Hepatocyte (in vitro differentiated cells): ENCODE results near the gene PAX7. TPM values are rescaled to one million over a fixed set of nuclear protein-coding genes. Genes with fewer than 3 reads are reported as not detected.

ENCODE experiments used
- DNase-seq: peaks from one replicate; pipeline ENCODE4 v3.0.0-alpha.2; 2016; ENCODE audit warnings: low spot score
- H2AFZ ChIP-seq: fragments of 200-600 bp; sonication (generic); 2 replicates; pipeline ENCODE4 v1.6.0; 2016; ENCODE audit warnings: antibody characterized with exemption, mild to moderate bottlenecking
- H3K27ac ChIP-seq: fragments of 200-600 bp; sonication (generic); 2 replicates; pipeline ENCODE4 v1.5.1; 2016; ENCODE audit warnings: mild to moderate bottlenecking
- H3K27me3 ChIP-seq: fragments of 200-600 bp; sonication (generic); 2 replicates; pipeline ENCODE4 v1.6.1; 2016
- H3K36me3 ChIP-seq: fragments of 200-600 bp; sonication (generic); replicated peaks from 2 replicates; pipeline ENCODE4 v1.5.1; 2016; ENCODE audit warnings: low read depth; ENCODE audit not compliant: insufficient read depth
- H3K4me1 ChIP-seq: fragments of 200-600 bp; sonication (generic); 2 replicates; pipeline ENCODE4 v1.5.1; 2016; ENCODE audit warnings: mild to moderate bottlenecking, moderate library complexity; ENCODE audit not compliant: insufficient read depth
- H3K4me2 ChIP-seq: fragments of 200-600 bp; sonication (generic); 2 replicates; pipeline ENCODE4 v1.6.0; 2016
- H3K4me3 ChIP-seq: fragments of 200-600 bp; sonication (generic); 2 replicates; pipeline ENCODE4 v1.5.1; 2016; ENCODE audit warnings: mild to moderate bottlenecking
- H3K79me2 ChIP-seq: fragments of 200-600 bp; sonication (generic); 2 replicates; pipeline ENCODE4 v1.6.0; 2017; ENCODE audit warnings: mild to moderate bottlenecking
- H3K9me2 ChIP-seq: fragments of 200-600 bp; sonication (generic); replicated peaks from 2 replicates; pipeline ENCODE4 v1.6.0; 2017; ENCODE audit warnings: mild to moderate bottlenecking; ENCODE audit not compliant: insufficient read depth
- H3K9me3 ChIP-seq: fragments of 200-600 bp; sonication (generic); 2 replicates; pipeline ENCODE4 v1.5.1; 2016; ENCODE audit warnings: low read depth, mild to moderate bottlenecking
- H4K20me1 ChIP-seq: fragments of 200-600 bp; sonication (generic); 2 replicates; pipeline ENCODE4 v1.6.0; 2016; ENCODE audit warnings: mild to moderate bottlenecking; ENCODE audit not compliant: insufficient read depth, poor library complexity, severe bottlenecking
- EZH2 ChIP-seq: fragments of 200-600 bp; sonication (generic); IDR thresholded peaks from 2 replicates; pipeline ENCODE4 v1.6.1; 2016; ENCODE audit warnings: antibody characterized with exemption, mild to moderate bottlenecking, borderline replicate concordance
- EZH2phosphoT487 ChIP-seq: fragments of 200-600 bp; sonication (generic); IDR thresholded peaks from one replicate; pipeline ENCODE4 v1.6.1; 2018; ENCODE audit warnings: antibody characterized with exemption, mild to moderate bottlenecking, low read depth, moderate library complexity; ENCODE audit not compliant: unreplicated experiment, severe bottlenecking
- WGBS: methylation state at CpG from one replicate; pipeline ENCODE4 v1.1.6; 2016; ENCODE audit warnings: low lambda C conversion rate; ENCODE audit errors: missing lambda C conversion rate; 5-methylcytosine and 5-hydroxymethylcytosine counted together
- polyA plus RNA-seq: library from polyadenylated mRNA; unstranded; fragments of >200 nt; fragmentation: Nextera tagmentation; extraction: Ambion mirVana; gene quantifications from 2 replicates; pipeline ENCODE4 v1.2.1, GENCODE V29; 2016
- total RNA-seq: library from RNA; depleted of rRNA; stranded (reverse); fragments of >200 nt; gene quantifications from 2 replicates; pipeline ENCODE4 v1.2.3, GENCODE V29; 2014
- TF ChIP-seq, protein P1 (sequence below): fragments of 200-600 bp; sonication (generic); IDR thresholded peaks from 2 replicates; pipeline ENCODE4 v1.5.1; 2016; ENCODE audit warnings: antibody characterized with exemption, mild to moderate bottlenecking; ENCODE audit not compliant: poor library complexity

PAX7 gene
- total and polyA plus RNA-seq, 2 experiments from 2014 or later = not detected

DNA sequence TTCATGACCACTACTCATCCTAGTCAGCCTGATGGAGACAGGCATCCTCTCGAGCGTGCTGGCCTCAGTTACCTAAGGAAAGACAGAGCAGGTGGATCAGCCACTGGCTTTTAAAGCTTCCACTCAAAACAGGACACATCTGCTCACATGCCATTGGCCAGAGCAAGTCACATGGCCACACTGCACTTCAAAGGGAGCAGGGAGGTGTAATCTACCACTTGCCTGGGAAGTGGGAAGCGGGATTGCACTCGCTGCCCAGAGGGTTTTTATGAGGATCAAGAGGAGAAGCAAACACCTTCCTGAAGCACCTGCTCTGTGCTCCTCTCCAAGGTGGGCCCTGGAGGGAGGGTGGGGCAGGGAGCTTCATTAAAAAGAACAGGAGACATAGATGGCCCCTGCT, 120.8 kb downstream of the PAX7 start:
- Histone ChIP-seq H3K4me2 (no peak overlapping the region), H2AFZ (no peak overlapping the region), H4K20me1 (no peaks in the 10 kb centered on the region), H3K9me2 (no peaks in the 10 kb centered on the region), H3K4me1 (no peaks in the 10 kb centered on the region), H3K27me3 (peaks cover 12% of the 10 kb centered on the region), H3K36me3 (no peaks in the 10 kb centered on the region), H3K79me2 (no peaks in the 10 kb centered on the region), H3K27ac (no peak overlapping the region), H3K4me3 (no peak overlapping the region), H3K9me3 (no peaks in the 10 kb centered on the region)
- TF ChIP-seq EZH2 (no peak), EZH2phosphoT487 (no peak)
- TF ChIP-seq, protein P1, sequence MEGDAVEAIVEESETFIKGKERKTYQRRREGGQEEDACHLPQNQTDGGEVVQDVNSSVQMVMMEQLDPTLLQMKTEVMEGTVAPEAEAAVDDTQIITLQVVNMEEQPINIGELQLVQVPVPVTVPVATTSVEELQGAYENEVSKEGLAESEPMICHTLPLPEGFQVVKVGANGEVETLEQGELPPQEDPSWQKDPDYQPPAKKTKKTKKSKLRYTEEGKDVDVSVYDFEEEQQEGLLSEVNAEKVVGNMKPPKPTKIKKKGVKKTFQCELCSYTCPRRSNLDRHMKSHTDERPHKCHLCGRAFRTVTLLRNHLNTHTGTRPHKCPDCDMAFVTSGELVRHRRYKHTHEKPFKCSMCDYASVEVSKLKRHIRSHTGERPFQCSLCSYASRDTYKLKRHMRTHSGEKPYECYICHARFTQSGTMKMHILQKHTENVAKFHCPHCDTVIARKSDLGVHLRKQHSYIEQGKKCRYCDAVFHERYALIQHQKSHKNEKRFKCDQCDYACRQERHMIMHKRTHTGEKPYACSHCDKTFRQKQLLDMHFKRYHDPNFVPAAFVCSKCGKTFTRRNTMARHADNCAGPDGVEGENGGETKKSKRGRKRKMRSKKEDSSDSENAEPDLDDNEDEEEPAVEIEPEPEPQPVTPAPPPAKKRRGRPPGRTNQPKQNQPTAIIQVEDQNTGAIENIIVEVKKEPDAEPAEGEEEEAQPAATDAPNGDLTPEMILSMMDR = no peak
- WGBS = 52% methylated on average over 4 of the region's 4 CpGs
- DNase-seq = no peak

DNA sequence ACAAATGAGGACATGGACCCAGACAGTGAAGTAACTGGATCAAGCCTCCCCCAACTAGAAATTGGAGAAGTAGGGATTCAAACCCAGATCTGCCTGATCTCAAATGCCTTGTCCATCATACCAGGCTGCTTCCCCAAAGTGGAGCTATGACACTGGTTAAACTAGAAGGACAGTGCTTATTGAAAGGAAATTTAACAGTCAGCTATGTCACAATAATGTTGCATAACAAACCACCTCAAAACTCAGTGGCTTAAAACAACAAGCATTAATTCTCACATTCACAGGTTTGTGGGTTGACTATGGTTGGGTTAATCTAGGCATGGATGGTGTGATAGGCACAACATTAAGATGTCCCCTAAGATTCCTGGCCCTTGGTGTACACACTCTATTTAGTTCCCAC, 121.8 kb downstream of the PAX7 start:
- no peak overlapping the region for H3K27ac ChIP-seq
- no peak for DNase-seq
- no peaks in the 10 kb centered on the region for H3K79me2 ChIP-seq
- H4K20me1 ChIP-seq = no peaks in the 10 kb centered on the region
- no peak for TF ChIP-seq EZH2
- TF ChIP-seq, protein P1 = no peak
- no peak for TF ChIP-seq EZH2phosphoT487
- no peaks in the 10 kb centered on the region for H3K9me2 ChIP-seq
- H3K9me3 ChIP-seq = no peaks in the 10 kb centered on the region
- H3K27me3 ChIP-seq = peaks cover 12% of the 10 kb centered on the region
- H3K36me3 ChIP-seq = no peaks in the 10 kb centered on the region
- H3K4me2 ChIP-seq = no peak overlapping the region
- H3K4me3 ChIP-seq = no peak overlapping the region
- H2AFZ ChIP-seq = no peak overlapping the region
- H3K4me1 ChIP-seq = no peaks in the 10 kb centered on the region

DNA sequence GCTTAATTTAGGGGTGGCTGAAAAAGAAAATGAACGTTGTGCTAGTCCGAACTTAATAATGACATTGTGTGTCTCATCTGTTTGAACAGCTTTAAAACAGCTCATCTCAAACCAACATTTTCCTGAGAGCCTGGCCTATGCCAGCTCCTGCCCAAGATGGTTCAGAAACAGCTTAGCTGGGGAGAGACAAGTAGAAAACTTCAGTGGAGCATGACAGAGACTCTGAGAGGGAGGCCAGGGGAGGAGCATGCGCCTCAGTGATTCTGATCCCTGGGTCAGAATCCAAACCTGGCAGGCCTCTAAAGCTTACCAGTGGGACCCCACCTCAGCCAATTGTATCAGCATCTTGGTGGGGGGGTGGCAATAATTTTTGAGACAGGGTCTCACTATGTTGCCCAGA, 129.5 kb downstream of the PAX7 start:
- Histone ChIP-seq H3K27me3 (no peaks in the 10 kb centered on the region), H4K20me1 (no peaks in the 10 kb centered on the region), H3K27ac (no peak overlapping the region), H3K79me2 (no peaks in the 10 kb centered on the region), H3K9me2 (no peaks in the 10 kb centered on the region), H3K4me1 (no peaks in the 10 kb centered on the region), H3K9me3 (no peaks in the 10 kb centered on the region), H3K4me3 (no peak overlapping the region), H3K4me2 (no peak overlapping the region), H2AFZ (no peak overlapping the region), H3K36me3 (no peaks in the 10 kb centered on the region)
- TF ChIP-seq, protein P1 = no peak
- TF ChIP-seq EZH2phosphoT487 = no peak
- no peak for DNase-seq
- 93% methylated on average over 3 of the region's 3 CpGs for WGBS
